CD14-positive monocyte (primary cell): ENCODE results near the gene PLA2G4D. TPM values are rescaled to one million over a fixed set of nuclear protein-coding genes. Genes with fewer than 3 reads are reported as not detected.

ENCODE experiments used
- DNase-seq, 3 donors: peaks; one replicate each; pipeline ENCODE4 v3.0.0-alpha.2; 2011 to 2022
- H2AFZ ChIP-seq: 2 replicates; pipeline ENCODE4 v1.6.0; 2012; ENCODE audit warnings: mild to moderate bottlenecking, low read depth, low read length, inconsistent platforms; ENCODE audit not compliant: insufficient read depth, poor library complexity, severe bottlenecking
- H3K27ac ChIP-seq, 2 donors: 1 replicate in 1 of 2; 2 replicates in 1 of 2; pipeline ENCODE4 v1.5.1; 2012 to 2013; ENCODE audit warnings: low read length in 2 of 2, control low read depth in 1 of 2, inconsistent platforms in 1 of 2, low read depth in 1 of 2, mild to moderate bottlenecking in 1 of 2
- H3K27me3 ChIP-seq, 2 donors: one replicate each; pipeline versions ENCODE4 v1.6.0 to v1.6.1; 2011 to 2013; ENCODE audit warnings: low read length in 2 of 2; ENCODE audit not compliant: control insufficient read depth in 2 of 2, insufficient read depth in 2 of 2
- H3K36me3 ChIP-seq, 2 donors: replicated peaks in 1 of 2; 1 replicate in 1 of 2; 2 replicates in 1 of 2; pipeline versions ENCODE4 v1.5.1 to v1.6.1; 2012 to 2013; ENCODE audit warnings: low read length in 2 of 2, control low read depth in 1 of 2, inconsistent platforms in 1 of 2, mild to moderate bottlenecking in 1 of 2; ENCODE audit not compliant: insufficient read depth in 2 of 2, control insufficient read depth in 1 of 2
- H3K4me1 ChIP-seq, 2 donors: 1 replicate in 1 of 2; 2 replicates in 1 of 2; pipeline versions ENCODE4 v1.5.1 to v1.6.1; 2012 to 2013; ENCODE audit warnings: low read length in 2 of 2, control low read depth in 1 of 2, inconsistent platforms in 1 of 2, mild to moderate bottlenecking in 1 of 2, moderate library complexity in 1 of 2; ENCODE audit not compliant: insufficient read depth in 2 of 2, control insufficient read depth in 1 of 2
- H3K4me2 ChIP-seq: replicated peaks from 2 replicates; pipeline ENCODE3; 2012; ENCODE audit warnings: low read length, moderate library complexity, mild to moderate bottlenecking; ENCODE audit not compliant: poor library complexity, severe bottlenecking; ENCODE audit errors: extremely low read depth
- H3K4me3 ChIP-seq, 3 experiments: fragments of 200-600 bp in 1 of 3; sonication (generic) in 1 of 3; replicated peaks in 1 of 3; 1 replicate in 2 of 3; 2 replicates in 1 of 3; pipeline ENCODE4 v1.5.1; 2011 to 2013; ENCODE audit warnings: low read length in 3 of 3, mild to moderate bottlenecking in 3 of 3, control low read depth in 2 of 3, low read depth in 2 of 3, inconsistent platforms in 1 of 3, moderate library complexity in 1 of 3
- H3K79me2 ChIP-seq: 2 replicates; pipeline ENCODE4 v1.6.0; 2012; ENCODE audit warnings: mild to moderate bottlenecking, control low read depth, inconsistent platforms, low read length, moderate library complexity; ENCODE audit not compliant: insufficient read depth
- H3K9ac ChIP-seq: 2 replicates; pipeline ENCODE4 v1.6.0; 2017; ENCODE audit warnings: low read length, mild to moderate bottlenecking; ENCODE audit not compliant: insufficient read depth, poor library complexity, severe bottlenecking
- H3K9me3 ChIP-seq, 2 donors: replicated peaks in 1 of 2; 1 replicate in 1 of 2; 2 replicates in 1 of 2; pipeline versions ENCODE4 v1.5.1 to v1.6.1; 2012 to 2013; ENCODE audit warnings: low read length in 2 of 2, control low read depth in 1 of 2; ENCODE audit not compliant: control insufficient read depth in 1 of 2, insufficient read depth in 1 of 2
- H4K20me1 ChIP-seq: 2 replicates; pipeline ENCODE4 v1.6.0; 2012; ENCODE audit warnings: mild to moderate bottlenecking, low read length, control low read depth, moderate library complexity; ENCODE audit not compliant: insufficient read depth
- H3K27ac Mint-ChIP-seq, 7 donors: one replicate each; pipeline ENCODE4 v1.8.0; 2020; ENCODE audit warnings: mild to moderate bottlenecking in 7 of 7, mixed read lengths in 7 of 7, moderate library complexity in 6 of 7, inconsistent platforms in 2 of 7
- H3K27me3 Mint-ChIP-seq, 3 donors: one replicate each; pipeline ENCODE4 v1.8.0; 2021 to 2022; ENCODE audit warnings: low read depth in 3 of 3, mild to moderate bottlenecking in 3 of 3, mixed read lengths in 3 of 3, moderate library complexity in 3 of 3, inconsistent platforms in 1 of 3
- H3K36me3 Mint-ChIP-seq, 2 donors: one replicate each; pipeline ENCODE4 v1.8.0; 2020; ENCODE audit warnings: mixed read lengths in 2 of 2, inconsistent platforms in 1 of 2, mild to moderate bottlenecking in 1 of 2
- H3K4me1 Mint-ChIP-seq: one replicate; pipeline ENCODE4 v1.8.0; 2020; ENCODE audit warnings: mild to moderate bottlenecking, mixed read lengths
- H3K4me3 Mint-ChIP-seq, 2 donors: one replicate each; pipeline ENCODE4 v1.8.0; 2020; ENCODE audit warnings: mild to moderate bottlenecking in 2 of 2, mixed read lengths in 2 of 2, moderate library complexity in 1 of 2
- H3K9me3 Mint-ChIP-seq, 7 donors: one replicate each; pipeline ENCODE4 v1.8.0; 2020 to 2022; ENCODE audit warnings: mixed read lengths in 7 of 7, mild to moderate bottlenecking in 6 of 7, moderate library complexity in 6 of 7, inconsistent platforms in 2 of 7
- WGBS: methylation state at CpG from one replicate; pipeline ENCODE4 v1.1.5; 2013; ENCODE audit warnings: missing lambda C conversion rate; ENCODE audit not compliant: insufficient coverage; 5-methylcytosine and 5-hydroxymethylcytosine counted together
- intact Hi-C, 2 donors: fragments of 100-400 bp; cut with micrococcal nuclease; formaldehyde crosslinking; loops; one replicate each; pipeline versions ENCODE4 v1.15.0 to v1.15.1; 2023
- polyA plus RNA-seq, 3 donors: library from polyadenylated mRNA; depleted of rRNA in 1 of 3; unstranded in 2 of 3; stranded (reverse) in 1 of 3; fragments of 300-500 nt in 2 of 3; fragments of >200 nt in 1 of 3; fragmentation: Illumina TruSeq in 2 of 3; gene quantifications; 1 replicate in 2 of 3; 2 replicates in 1 of 3; pipeline ENCODE4 v1.2.3, GENCODE V29; 2012 to 2021
- TF ChIP-seq, protein P1 (sequence below): fragments of 200-600 bp; IDR thresholded peaks from one replicate; pipeline ENCODE4 v1.8.0; 2022; ENCODE audit warnings: antibody characterized with exemption, mild to moderate bottlenecking

PLA2G4D gene
- polyA plus RNA-seq, 3 donors = not detected

DNA sequence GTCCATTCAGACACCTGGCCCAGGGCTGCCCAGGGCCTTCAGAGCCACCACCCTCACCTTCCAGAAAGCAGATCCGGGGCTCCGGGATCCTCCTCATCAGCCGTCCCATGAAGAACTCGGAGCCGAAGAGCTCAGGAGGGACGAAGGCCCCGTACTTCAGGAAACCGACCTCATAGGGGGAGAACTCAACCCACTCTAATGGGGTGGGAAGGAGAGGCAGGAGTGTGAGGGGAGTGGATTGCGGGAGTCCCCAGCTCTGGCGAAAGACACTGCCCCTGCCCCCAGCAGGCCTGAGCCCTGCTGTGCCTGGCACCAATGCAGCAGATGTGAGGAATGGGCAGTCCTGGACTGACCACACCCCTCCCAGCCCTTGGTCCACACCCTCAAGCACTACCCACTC, 22.6 kb downstream of the PLA2G4D start:
- Histone ChIP-seq H3K27ac (no peak overlapping the region), H3K4me3 (no peak overlapping the region), H3K9ac (no peak overlapping the region), H3K4me1 (no peaks in the 10 kb centered on the region), H3K9me3 (no peaks in the 10 kb centered on the region), H3K36me3 (no peaks in the 10 kb centered on the region), H3K27me3 (no peaks in the 10 kb centered on the region), H3K79me2 (no peaks in the 10 kb centered on the region), H4K20me1 (no peaks in the 10 kb centered on the region), H2AFZ (no peak overlapping the region), H3K4me2 (no peak overlapping the region)
- intact Hi-C loops = no loop called here
- H3K9me3 Mint-ChIP-seq = peaks cover 2 to 9% (median 8%) of the 10 kb centered on the region in 7 donors
- peaks cover 0 to 4% (median 0%) of the 10 kb centered on the region in 3 donors for H3K27me3 Mint-ChIP-seq
- H3K36me3 Mint-ChIP-seq = no peaks in the 10 kb centered on the region
- no peak for DNase-seq
- TF ChIP-seq, protein P1, sequence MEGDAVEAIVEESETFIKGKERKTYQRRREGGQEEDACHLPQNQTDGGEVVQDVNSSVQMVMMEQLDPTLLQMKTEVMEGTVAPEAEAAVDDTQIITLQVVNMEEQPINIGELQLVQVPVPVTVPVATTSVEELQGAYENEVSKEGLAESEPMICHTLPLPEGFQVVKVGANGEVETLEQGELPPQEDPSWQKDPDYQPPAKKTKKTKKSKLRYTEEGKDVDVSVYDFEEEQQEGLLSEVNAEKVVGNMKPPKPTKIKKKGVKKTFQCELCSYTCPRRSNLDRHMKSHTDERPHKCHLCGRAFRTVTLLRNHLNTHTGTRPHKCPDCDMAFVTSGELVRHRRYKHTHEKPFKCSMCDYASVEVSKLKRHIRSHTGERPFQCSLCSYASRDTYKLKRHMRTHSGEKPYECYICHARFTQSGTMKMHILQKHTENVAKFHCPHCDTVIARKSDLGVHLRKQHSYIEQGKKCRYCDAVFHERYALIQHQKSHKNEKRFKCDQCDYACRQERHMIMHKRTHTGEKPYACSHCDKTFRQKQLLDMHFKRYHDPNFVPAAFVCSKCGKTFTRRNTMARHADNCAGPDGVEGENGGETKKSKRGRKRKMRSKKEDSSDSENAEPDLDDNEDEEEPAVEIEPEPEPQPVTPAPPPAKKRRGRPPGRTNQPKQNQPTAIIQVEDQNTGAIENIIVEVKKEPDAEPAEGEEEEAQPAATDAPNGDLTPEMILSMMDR = no peak
- peaks cover under 1% of the 10 kb centered on the region for H3K4me1 Mint-ChIP-seq
- H3K4me3 Mint-ChIP-seq = no peak overlapping the region
- 97% methylated on average over 5 of the region's 10 CpGs for WGBS
- no peak overlapping the region for H3K27ac Mint-ChIP-seq

- WGBS = 9% methylated on average over 9 of the region's 9 CpGs
- no peak for DNase-seq
These were observed 23.4 kb downstream of the PLA2G4D start for GRCh38 chr15:42070976-42071350.

More at GRCh38 chr15:42070976-42071350, 23.4 kb downstream of the PLA2G4D start:
- peaks cover 6% of the 10 kb centered on the region for H3K4me1 Mint-ChIP-seq
- no peaks in the 10 kb centered on the region for H3K36me3 Mint-ChIP-seq
- H3K36me3 ChIP-seq = no peaks in the 10 kb centered on the region
- no peaks in the 10 kb centered on the region for H3K9me3 ChIP-seq
- intact Hi-C loops = no loop called here
- no peak overlapping the region for H3K9ac ChIP-seq
- H3K27me3 Mint-ChIP-seq = peaks cover 0 to 4% (median 2%) of the 10 kb centered on the region in 3 donors
- peak overlapping the region in 1 of 7 donors; percentile 10 for H3K27ac Mint-ChIP-seq
- H3K4me3 Mint-ChIP-seq = no peak overlapping the region
- H3K79me2 ChIP-seq = no peaks in the 10 kb centered on the region
- no peaks in the 10 kb centered on the region for H3K27me3 ChIP-seq
- no peaks in the 10 kb centered on the region for H3K4me1 ChIP-seq
- TF ChIP-seq, protein P1 = no peak
- peaks cover 2 to 9% (median 8%) of the 10 kb centered on the region in 7 donors for H3K9me3 Mint-ChIP-seq
- H3K27ac ChIP-seq = no peak overlapping the region
- H4K20me1 ChIP-seq = no peaks in the 10 kb centered on the region
- no peak overlapping the region for H3K4me3 ChIP-seq
- H2AFZ ChIP-seq = peak overlapping the region; percentile 65
- no peak overlapping the region for H3K4me2 ChIP-seq
